ENCODE measurements around the gene ABCC8. TPM values are rescaled to one million over a fixed set of nuclear protein-coding genes. Genes with fewer than 3 reads are reported as not detected.

The ABCC8 gene
- total RNA-seq, 2 donors from 2014 or later = not detected

DNA sequence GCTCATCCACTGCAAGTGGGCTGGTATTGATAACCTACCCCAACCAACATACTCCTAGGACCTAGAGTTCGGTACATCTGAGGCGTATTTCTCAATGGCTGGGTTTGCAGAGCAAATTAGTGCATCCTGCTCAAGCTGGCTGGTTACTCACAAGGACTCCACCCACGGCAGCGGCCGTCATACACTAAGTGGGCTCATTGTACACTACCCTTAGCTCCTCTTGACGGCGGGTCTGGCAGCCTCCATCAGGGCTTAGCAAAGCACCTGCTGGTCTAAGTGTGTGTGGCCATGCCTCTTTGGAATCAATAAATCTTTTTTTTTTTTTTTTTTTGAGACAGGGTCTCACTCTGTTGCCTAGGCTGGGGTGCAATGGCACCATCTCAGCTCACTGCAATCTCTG lies 68.0 kb downstream of the ABCC8 start:
- Mint-ChIP-seq H3K4me1 (ENCODE audit: low read depth) (no peaks in the 10 kb centered on the region), H3K27ac (no peak overlapping the region), H3K27me3 (ENCODE audit: low read depth) (peaks cover 15% of the 10 kb centered on the region), H3K36me3 (ENCODE audit: insufficient read depth in 2 of 2) (no peaks in the 10 kb centered on the region), H3K4me3 (no peak overlapping the region), H3K9me3 (no peaks in the 10 kb centered on the region)
- no peak for DNase-seq
- ATAC-seq (replicated peaks in 1 of 2) = no peak

DNA sequence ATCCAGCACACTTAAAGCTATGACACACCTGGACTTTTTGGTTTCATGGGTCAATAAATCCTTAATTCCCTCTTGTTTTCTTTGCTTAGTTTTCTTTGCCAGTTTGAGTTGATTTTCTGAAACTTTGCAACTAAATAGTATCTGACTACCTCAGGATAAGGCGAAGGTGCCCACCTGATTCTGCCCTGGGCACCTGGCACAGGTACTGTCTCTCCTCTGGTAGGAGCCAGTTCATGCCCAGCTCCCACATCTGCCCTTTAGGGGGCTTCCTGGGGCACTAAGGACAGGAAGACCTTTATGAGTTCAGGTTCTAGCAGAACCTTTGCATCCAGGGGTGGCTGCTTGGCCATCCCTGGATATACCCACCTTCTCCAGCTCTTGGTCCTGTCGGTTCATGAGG lies 68.6 kb downstream of the ABCC8 start:
- Mint-ChIP-seq H3K4me3 (no peak overlapping the region), H3K4me1 (ENCODE audit: low read depth) (no peaks in the 10 kb centered on the region), H3K36me3 (ENCODE audit: insufficient read depth in 2 of 2) (no peaks in the 10 kb centered on the region), H3K27ac (no peak overlapping the region), H3K9me3 (no peaks in the 10 kb centered on the region), H3K27me3 (ENCODE audit: low read depth) (peaks cover 15% of the 10 kb centered on the region)
- DNase-seq (no peak), ATAC-seq (replicated peaks in 1 of 2) (no peak)

DNA sequence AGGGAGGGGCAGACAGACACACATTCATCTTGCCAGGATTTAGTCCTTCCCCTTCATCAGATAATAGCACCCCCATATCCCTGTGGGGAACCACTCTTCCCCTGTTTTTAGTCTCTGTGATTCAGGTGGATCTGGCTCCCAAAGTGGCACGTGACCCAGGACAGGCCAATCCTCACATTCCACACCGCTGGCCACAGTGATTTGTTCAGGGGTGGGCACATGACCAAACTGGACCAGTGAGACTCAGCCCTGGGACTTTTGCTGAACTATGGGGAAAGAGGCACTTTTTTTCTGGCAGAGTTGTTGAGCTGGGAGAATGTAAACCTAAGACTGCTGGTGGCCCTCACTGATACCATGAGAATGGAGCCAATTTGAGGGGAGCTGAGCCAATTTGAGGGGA lies 69.1 kb downstream of the ABCC8 start:
- Mint-ChIP-seq H3K4me1 (ENCODE audit: low read depth) (no peaks in the 10 kb centered on the region), H3K9me3 (no peaks in the 10 kb centered on the region), H3K27ac (no peak overlapping the region), H3K4me3 (no peak overlapping the region), H3K27me3 (ENCODE audit: low read depth) (peaks cover 10% of the 10 kb centered on the region), H3K36me3 (ENCODE audit: insufficient read depth in 2 of 2) (no peaks in the 10 kb centered on the region)
- DNase-seq (no peak), ATAC-seq (replicated peaks in 1 of 2) (no peak)

DNA sequence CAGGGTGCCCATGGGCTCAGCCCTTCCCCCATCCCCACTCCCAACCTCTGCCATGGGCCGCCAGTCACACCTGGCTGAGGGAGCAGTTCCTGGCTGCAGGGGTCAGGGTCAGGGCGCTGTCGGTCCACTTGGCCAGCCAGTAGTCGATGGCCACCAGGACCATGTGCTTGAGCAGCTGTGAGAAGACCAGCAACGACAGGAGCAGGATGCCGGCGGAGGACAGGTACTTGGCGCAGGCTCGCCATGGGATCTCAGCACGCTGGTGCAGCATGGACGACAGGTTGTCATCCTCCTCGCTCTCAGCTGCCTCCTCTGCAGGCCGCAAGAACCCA lies 69.9 kb downstream of the ABCC8 start:
- H3K4me1 Mint-ChIP-seq (ENCODE audit: low read depth) = no peaks in the 10 kb centered on the region
- H3K4me3 Mint-ChIP-seq = no peak overlapping the region
- DNase-seq (no peak), ATAC-seq (replicated peaks in 1 of 2) (no peak)
- H3K27me3 Mint-ChIP-seq (ENCODE audit: low read depth) = peaks cover 9% of the 10 kb centered on the region
- no peaks in the 10 kb centered on the region for H3K9me3 Mint-ChIP-seq
- no peak overlapping the region for H3K27ac Mint-ChIP-seq
- H3K36me3 Mint-ChIP-seq (ENCODE audit: insufficient read depth in 2 of 2) = no peaks in the 10 kb centered on the region

DNA sequence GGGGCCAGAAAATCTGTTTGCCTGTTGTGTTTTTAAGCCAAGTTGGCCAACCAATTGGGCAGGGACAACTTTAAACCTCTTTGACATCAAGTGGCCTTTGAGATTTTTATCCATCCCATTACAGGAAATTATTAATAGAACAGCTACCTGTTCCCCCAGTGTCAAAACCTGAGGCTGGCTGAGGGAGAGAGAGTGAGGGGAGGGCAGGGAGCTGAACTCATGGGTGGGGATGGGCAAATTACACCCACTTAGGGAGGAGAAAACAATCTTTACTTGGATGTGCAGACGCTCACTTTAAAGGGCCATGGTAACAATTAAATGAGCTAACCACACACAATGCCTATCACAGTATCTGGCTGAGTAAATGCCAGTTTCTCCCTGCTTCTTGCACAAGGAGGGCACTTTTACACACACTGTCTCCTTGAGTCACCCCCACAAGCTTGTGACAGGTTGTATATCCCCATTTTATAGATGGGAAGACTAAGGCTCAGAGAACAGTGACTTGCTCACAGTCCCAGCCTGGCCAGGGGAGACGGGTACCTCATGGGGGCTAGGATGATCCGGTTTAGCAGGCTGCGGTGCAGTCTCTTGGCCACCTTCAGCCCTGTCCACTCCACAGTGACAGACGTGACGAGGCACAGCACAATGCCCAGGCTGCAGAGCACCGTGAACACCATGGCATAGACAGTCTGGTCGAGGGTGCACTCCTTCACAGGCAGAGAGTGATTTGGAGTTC lies 70.4 kb downstream of the ABCC8 start:
- ATAC-seq (replicated peaks in 1 of 2) = no peak
- H3K27ac Mint-ChIP-seq = no peak overlapping the region
- no peaks in the 10 kb centered on the region for H3K4me1 Mint-ChIP-seq (ENCODE audit: low read depth)
- H3K27me3 Mint-ChIP-seq (ENCODE audit: low read depth) = peaks cover 5% of the 10 kb centered on the region
- H3K9me3 Mint-ChIP-seq = no peaks in the 10 kb centered on the region
- H3K4me3 Mint-ChIP-seq = no peak overlapping the region
- no peaks in the 10 kb centered on the region for H3K36me3 Mint-ChIP-seq (ENCODE audit: insufficient read depth in 2 of 2)
- DNase-seq = no peak

DNA sequence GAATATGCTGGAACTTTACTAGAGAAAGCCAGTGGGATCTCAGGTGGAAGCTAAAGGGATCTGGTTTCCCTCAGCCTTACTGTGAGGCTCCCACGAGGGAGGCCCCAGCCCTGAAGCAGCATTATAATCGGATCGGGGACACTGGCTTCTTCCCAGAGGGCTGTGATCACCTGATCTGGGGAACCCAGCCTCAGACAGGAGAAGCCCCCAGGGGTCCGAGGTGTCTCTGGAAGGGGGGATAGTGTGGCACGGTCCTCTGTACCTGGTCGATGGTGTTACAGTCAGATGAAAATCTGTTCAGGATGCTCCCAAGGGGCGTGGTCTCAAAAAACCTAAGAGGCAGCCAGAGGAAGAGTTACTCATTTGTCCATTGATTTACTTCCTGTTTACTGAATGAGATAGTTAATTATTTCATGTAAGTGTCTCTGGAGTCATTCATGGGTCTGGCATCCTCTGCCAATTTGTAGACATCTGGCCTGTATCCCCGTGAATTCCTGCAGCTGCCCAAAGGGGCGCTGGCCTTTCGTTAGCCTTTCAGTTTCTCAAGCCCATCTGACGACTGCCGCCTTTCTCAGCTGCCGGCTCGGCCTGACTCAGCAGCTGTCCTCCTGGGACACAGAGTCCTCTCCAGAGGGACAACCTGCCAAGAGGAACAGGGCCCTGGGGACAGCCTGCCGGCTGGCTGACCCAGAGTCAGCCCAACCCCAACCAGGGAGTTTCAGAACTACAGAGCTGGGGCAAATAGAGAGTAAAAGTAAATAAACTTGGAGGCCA lies 71.2 kb downstream of the ABCC8 start:
- Mint-ChIP-seq H3K27ac (no peak overlapping the region), H3K9me3 (no peaks in the 10 kb centered on the region), H3K4me1 (ENCODE audit: low read depth) (no peaks in the 10 kb centered on the region), H3K27me3 (ENCODE audit: low read depth) (no peaks in the 10 kb centered on the region), H3K4me3 (no peak overlapping the region), H3K36me3 (ENCODE audit: insufficient read depth in 2 of 2) (no peaks in the 10 kb centered on the region)
- ATAC-seq (replicated peaks in 1 of 2) (no peak), DNase-seq (no peak)

DNA sequence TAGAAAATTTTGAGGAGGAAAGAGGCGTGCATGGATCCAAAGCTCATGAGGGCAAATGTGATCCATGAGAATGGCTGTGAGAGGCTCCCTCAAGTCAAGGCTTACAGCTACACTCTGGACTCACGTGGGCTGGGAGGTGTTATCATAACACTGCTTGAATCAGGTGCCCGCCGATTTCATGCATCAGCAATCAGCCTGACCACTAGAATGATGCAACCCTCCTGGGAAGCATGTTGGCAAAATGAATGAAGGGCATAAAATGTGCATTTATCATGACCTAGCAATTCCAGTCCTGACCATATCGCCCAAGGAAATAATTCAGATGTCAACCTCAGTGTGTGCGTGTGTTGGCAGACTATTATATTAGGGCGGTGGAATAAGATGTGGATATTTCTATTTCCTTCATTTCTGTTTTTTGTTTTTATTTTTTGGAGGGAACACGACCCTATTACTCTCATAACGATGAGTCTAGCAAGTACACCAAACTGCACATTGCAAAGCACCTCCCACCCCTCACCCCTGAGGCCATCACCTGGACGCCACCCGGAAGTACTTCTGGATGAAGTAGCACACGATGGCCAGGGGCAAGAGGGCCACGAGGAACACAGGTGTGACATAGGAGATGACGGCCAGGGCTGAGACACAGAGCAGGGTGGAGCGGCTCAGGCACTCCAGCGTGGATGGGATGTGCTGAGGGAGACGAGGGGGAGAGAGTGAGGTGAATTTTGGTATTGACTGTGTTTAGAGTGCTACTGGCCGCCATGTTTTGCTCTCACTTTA lies 72.5 kb downstream of the ABCC8 start:
- Mint-ChIP-seq H3K4me3 (no peak overlapping the region), H3K36me3 (ENCODE audit: insufficient read depth in 2 of 2) (no peaks in the 10 kb centered on the region), H3K27me3 (ENCODE audit: low read depth) (no peaks in the 10 kb centered on the region), H3K27ac (no peak overlapping the region), H3K9me3 (no peaks in the 10 kb centered on the region), H3K4me1 (ENCODE audit: low read depth) (no peaks in the 10 kb centered on the region)
- DNase-seq (no peak), ATAC-seq (replicated peaks in 1 of 2) (no peak)

DNA sequence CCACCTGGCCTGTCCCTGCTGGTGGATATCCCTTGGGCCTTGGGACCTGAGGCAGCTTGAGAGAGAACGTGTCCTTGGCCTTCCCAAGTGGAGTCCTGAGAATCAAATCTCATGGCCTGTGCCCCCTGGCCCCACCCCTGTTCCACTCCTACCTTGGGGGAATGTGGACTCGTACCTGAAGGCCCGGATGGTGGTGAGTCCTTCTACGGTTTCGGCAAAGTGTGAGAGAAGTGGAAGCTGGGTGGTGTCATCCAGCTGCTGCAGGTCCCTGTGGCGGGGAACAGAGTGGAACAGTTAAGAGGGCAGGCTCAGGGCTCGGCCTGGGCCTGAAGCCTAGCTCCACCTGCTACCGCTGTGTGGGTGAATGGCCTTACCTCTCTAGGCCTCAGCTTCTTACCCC lies 74.2 kb downstream of the ABCC8 start:
- H3K4me1 Mint-ChIP-seq (ENCODE audit: low read depth) = no peaks in the 10 kb centered on the region
- DNase-seq (no peak), ATAC-seq (replicated peaks in 1 of 2) (no peak)
- H3K4me3 Mint-ChIP-seq = no peak overlapping the region
- H3K27me3 Mint-ChIP-seq (ENCODE audit: low read depth) = no peaks in the 10 kb centered on the region
- no peaks in the 10 kb centered on the region for H3K36me3 Mint-ChIP-seq (ENCODE audit: insufficient read depth in 2 of 2)
- H3K27ac Mint-ChIP-seq = no peak overlapping the region
- no peaks in the 10 kb centered on the region for H3K9me3 Mint-ChIP-seq

DNA sequence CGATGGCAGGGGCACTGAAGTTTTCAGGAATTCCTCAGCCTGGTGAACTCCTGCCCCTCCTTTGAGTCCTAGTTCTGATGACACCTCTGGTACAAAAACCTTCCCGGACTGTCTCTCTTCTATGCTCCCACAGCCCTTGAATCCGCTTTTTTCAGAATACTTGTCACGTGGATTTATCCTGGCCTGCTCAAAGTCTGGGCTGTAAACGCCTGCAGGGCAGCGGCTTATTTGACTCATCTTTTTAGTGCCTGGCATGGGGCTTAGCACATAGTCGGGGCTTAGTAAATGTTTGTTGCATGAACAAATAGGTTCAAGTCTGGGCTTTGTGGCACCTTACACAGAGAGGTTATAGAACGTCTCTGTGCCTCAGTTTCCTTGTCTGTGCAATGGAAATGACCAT lies 74.8 kb downstream of the ABCC8 start:
- Mint-ChIP-seq H3K4me1 (ENCODE audit: low read depth) (no peaks in the 10 kb centered on the region), H3K36me3 (ENCODE audit: insufficient read depth in 2 of 2) (no peaks in the 10 kb centered on the region), H3K9me3 (no peaks in the 10 kb centered on the region), H3K27ac (no peak overlapping the region), H3K4me3 (no peak overlapping the region), H3K27me3 (ENCODE audit: low read depth) (no peaks in the 10 kb centered on the region)
- DNase-seq (no peak), ATAC-seq (replicated peaks in 1 of 2) (no peak)

DNA sequence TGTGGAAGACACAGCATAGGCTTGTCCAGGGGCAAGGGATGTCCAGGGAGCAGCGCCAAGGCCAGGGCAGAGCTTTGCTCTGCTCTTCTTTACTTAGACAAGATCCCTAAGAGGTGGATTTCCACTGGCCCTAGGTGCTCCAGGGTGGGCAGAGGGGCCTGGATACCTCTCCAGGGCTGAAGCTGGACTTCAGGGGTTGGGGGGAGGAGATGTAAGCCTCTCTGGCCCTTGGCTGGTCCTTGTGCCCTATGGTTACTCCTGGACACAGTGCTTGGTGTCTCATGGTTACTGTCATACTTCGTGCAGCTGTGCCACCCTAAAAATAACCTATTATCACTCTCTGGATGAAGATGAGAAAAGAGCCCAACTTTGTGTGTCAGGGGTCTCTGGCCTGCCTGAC lies 75.3 kb downstream of the ABCC8 start:
- Mint-ChIP-seq H3K36me3 (ENCODE audit: insufficient read depth in 2 of 2) (no peaks in the 10 kb centered on the region), H3K4me3 (no peak overlapping the region), H3K27me3 (ENCODE audit: low read depth) (no peaks in the 10 kb centered on the region), H3K9me3 (no peaks in the 10 kb centered on the region), H3K4me1 (ENCODE audit: low read depth) (no peaks in the 10 kb centered on the region), H3K27ac (no peak overlapping the region)
- ATAC-seq (replicated peaks in 1 of 2) (no peak), DNase-seq (no peak)

DNA sequence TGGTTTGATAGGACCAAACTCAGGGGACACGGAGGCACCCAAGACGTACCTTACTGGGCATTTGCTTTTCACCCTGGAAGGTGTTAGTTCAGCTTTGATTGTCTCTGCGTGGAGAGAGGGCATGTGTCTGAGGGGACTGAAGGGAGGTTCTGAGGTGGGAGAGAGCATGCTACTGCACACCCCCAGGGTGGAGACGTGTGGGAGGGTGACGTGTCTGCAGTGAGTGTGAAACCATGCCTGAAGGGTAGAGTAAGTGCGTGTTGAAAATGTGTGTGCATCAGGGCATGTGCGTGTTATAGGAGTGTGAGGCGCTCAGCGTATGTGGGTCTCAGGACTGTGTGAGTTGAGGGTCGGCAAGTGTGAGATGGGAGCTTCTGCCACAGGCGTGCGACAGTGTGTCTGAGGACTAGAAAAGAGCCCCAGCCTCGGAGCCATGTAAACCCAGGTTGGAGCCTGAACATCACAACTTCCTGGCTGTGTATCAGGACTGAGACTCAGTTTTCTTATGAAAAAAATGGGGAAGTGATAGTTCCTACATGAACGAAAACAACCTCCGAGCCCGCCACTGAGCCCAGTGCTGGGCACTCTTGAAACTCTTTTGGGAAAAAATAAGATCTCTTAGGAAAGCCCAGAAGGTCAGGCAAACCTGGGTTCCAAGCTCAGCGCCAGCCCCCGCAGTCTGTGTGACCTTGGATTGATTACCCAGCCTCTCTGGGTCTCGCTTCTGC lies 76.4 kb downstream of the ABCC8 start:
- no peak for ATAC-seq (replicated peaks in 1 of 2)
- DNase-seq = no peak
- Mint-ChIP-seq H3K36me3 (ENCODE audit: insufficient read depth in 2 of 2) (no peaks in the 10 kb centered on the region), H3K4me3 (no peak overlapping the region), H3K27me3 (ENCODE audit: low read depth) (no peaks in the 10 kb centered on the region), H3K4me1 (ENCODE audit: low read depth) (no peaks in the 10 kb centered on the region), H3K27ac (no peak overlapping the region), H3K9me3 (no peaks in the 10 kb centered on the region)

DNA sequence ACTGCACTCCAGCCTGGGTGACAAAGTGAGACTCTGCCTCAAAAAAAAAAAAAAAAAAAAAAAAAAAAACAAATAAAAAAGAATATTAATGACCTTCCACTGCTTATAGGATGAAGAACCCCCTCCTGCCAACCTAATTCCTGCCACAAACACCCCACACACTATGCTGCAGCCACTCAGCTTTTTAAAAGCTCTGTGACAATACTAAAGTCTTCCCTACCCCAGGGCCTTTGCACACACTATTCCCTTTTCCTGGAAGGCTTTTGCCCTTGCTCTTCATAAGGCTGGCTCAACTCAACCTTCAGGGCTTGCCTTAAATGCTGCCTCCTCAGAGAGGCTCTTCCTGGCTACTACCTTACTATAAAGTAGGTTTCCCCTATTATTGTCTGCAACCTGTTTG lies 77.4 kb downstream of the ABCC8 start:
- ATAC-seq (replicated peaks in 1 of 2) (no peak), DNase-seq (no peak)
- Mint-ChIP-seq H3K36me3 (ENCODE audit: insufficient read depth in 2 of 2) (no peaks in the 10 kb centered on the region), H3K27me3 (ENCODE audit: low read depth) (no peaks in the 10 kb centered on the region), H3K27ac (no peak overlapping the region), H3K9me3 (no peaks in the 10 kb centered on the region), H3K4me1 (ENCODE audit: low read depth) (no peaks in the 10 kb centered on the region), H3K4me3 (no peak overlapping the region)

All from activated T-cell treated with anti-CD3 and anti-CD28 coated beads, Interleukin-2, amount 50 U/mL, for 72 hours (primary cell).